Stimulated activated memory B cell treated with anti-CD40 and anti-IgM and Interleukin-4, amounts not matched to agents 10 μg/mL and 1 μg/mL and 100 μg/mL, for 72 hours (primary cell): ENCODE measurements around the gene BUD13.

Experiments
- ATAC-seq: fragments of 150-1000 bp; cut with Tn5 transposase; 2 replicates; pipeline ENCODE4 v1.10.0; 2021
- H3K27ac Mint-ChIP-seq: one replicate; pipeline ENCODE4 v1.8.0; 2022; ENCODE audit warnings: mild to moderate bottlenecking, mixed read lengths
- H3K27me3 Mint-ChIP-seq: one replicate; pipeline ENCODE4 v1.8.0; 2022; ENCODE audit warnings: mixed read lengths
- H3K36me3 Mint-ChIP-seq: one replicate; pipeline ENCODE4 v1.8.0; 2022; ENCODE audit warnings: mixed read lengths
- H3K4me1 Mint-ChIP-seq: one replicate; pipeline ENCODE4 v1.8.0; 2022; ENCODE audit warnings: mixed read lengths
- H3K4me3 Mint-ChIP-seq: one replicate; pipeline ENCODE4 v1.8.0; 2022; ENCODE audit warnings: mild to moderate bottlenecking, moderate library complexity, mixed read lengths
- H3K9me3 Mint-ChIP-seq: one replicate; pipeline ENCODE4 v1.8.0; 2022; ENCODE audit warnings: mixed read lengths

BUD13 gene

DNA sequence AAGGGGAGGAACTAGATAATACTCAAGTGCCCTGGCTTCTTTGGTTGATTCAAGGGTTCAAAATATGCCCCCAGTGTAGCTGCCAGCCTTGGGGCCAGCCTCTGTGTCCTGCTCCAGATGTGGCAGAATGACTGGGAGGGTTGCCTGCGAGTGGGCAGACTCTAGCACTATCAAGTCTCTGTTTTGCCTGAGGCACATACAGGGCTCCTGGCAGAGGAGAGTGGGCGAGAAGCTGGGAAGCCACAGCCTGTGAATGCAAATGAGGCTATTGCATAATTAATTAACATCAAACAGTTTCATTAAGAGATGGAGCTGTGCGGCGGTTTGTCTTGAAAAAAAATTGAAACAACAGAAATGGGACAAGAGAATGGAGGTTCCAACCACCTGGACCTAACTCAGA, 50.8 kb downstream of the BUD13 start:
- Mint-ChIP-seq H3K4me3 (no peak overlapping the region), H3K36me3 (no peaks in the 10 kb centered on the region), H3K9me3 (no peaks in the 10 kb centered on the region), H3K27me3 (peaks cover 57% of the 10 kb centered on the region), H3K4me1 (no peaks in the 10 kb centered on the region), H3K27ac (no peak overlapping the region)
- no peak for ATAC-seq

DNA sequence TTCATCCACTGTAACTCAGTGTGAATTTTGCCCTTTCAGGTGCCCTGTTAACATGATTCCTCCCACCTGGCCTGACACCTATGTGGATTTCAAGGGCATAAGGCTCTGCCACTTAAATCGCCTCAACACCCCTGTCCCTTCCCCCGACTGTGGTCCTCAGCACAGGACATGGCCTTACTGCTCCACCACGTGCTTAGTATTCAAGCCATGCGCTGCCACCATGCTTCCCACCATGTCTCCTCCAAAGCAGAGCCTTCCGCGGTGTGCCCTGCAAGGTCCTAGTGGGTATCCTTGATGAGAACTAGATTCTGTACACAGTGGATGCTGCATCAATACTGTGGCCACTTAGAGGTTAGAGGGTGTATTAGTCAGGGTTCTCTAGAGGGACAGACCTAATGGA, 51.9 kb downstream of the BUD13 start:
- Mint-ChIP-seq H3K4me1 (no peaks in the 10 kb centered on the region), H3K27me3 (peaks cover 49% of the 10 kb centered on the region), H3K9me3 (no peaks in the 10 kb centered on the region), H3K36me3 (no peaks in the 10 kb centered on the region), H3K27ac (no peak overlapping the region), H3K4me3 (no peak overlapping the region)
- no peak for ATAC-seq

DNA sequence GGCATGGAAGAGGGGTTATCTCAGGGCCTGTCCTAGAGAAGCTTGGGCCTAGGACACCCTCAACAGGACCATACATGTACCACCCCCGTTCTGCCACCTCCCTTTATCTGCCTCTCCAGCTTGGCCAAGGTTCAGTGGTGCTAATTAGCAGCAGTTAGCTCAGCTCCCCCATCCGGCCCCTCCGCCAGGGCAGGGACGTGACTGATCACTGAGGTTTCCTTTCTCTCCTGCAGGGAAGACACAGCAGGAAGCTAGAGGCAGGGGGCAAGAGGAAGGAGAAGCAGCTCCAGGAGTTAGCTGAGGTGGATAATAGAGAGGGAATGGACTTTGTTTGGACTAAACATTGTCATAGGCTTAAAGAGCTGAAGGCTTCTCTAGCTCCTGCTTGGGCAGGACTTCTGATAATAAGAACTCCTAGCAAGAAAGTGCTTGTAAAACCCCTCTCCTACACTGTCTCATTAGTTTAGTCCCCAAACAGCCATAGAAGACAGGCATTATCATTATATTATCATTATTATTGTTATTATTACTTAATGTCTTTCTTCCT, 53.8 kb downstream of the BUD13 start:
- H3K27me3 Mint-ChIP-seq, result peaks cover 48% of the 10 kb centered on the region
- ATAC-seq, result no peak
- H3K27ac Mint-ChIP-seq, result no peak overlapping the region
- H3K4me3 Mint-ChIP-seq, result no peak overlapping the region
- H3K4me1 Mint-ChIP-seq, result no peaks in the 10 kb centered on the region
- no peaks in the 10 kb centered on the region for H3K36me3 Mint-ChIP-seq
- H3K9me3 Mint-ChIP-seq, result no peaks in the 10 kb centered on the region

DNA sequence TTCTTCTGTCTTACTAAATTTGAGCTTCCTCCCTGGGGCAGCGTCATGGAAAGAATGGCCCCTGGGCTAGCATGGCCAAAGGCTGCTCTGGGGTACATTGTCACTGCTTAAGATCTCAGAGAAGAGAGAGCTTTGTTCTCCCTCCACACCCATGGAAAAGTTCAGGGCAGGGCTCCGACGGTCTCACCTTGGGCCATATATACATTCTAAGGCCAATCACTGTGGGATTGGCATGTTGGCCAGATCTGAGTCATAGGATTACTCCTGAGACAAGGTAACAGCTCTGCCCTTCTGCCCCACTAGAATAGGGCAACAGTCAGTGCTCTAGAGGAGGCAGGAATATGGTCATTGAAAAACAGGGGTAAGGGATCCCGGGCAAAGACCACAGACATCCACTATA, 56.2 kb downstream of the BUD13 start:
- Mint-ChIP-seq H3K27ac (no peak overlapping the region), H3K9me3 (no peaks in the 10 kb centered on the region), H3K4me3 (no peak overlapping the region), H3K36me3 (no peaks in the 10 kb centered on the region), H3K4me1 (no peaks in the 10 kb centered on the region), H3K27me3 (peaks cover 49% of the 10 kb centered on the region)
- ATAC-seq, result no peak

DNA sequence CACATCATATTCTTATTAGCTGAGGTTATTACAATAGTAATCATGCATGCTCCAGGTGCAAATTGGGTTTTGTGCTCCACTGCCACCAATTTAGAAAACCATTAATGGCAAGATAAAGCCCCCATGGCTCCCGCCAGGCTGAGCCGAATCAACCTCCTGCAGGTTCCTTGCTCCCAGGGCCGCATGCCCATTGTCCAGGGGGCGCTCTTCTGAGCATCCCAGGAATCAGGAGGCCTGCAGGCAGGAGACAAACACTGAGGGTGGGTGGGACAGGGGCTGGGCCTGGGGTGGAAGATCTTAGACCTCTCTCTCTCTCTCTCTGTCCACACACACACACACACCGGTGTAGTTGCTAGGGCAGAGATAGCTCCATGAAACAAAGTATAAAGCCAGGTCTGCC, 57.4 kb downstream of the BUD13 start:
- no peak for ATAC-seq
- Mint-ChIP-seq H3K27ac (no peak overlapping the region), H3K27me3 (peaks cover 49% of the 10 kb centered on the region), H3K9me3 (no peaks in the 10 kb centered on the region), H3K4me1 (no peaks in the 10 kb centered on the region), H3K36me3 (no peaks in the 10 kb centered on the region), H3K4me3 (no peak overlapping the region)

DNA sequence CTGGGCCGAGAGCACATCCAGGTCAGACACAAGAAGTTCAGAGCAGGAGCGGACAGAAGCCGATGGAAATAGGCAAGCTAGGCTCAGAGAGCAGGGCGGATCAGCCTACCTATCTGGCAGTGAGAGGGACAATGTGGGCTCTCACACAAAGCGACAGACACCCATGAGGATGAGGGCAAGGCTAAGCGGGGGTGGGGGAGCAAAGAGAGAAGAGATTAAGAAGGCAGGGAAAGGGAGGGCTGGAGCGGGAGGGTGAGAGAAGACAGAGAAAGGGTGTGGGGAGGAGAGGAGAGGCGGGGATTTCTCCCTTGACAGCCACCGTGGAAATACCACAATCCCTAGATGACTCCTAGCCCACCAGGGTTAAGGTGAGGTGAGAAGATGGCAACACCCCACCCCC, 57.9 kb downstream of the BUD13 start:
- no peak for ATAC-seq
- no peaks in the 10 kb centered on the region for H3K4me1 Mint-ChIP-seq
- no peaks in the 10 kb centered on the region for H3K36me3 Mint-ChIP-seq
- no peak overlapping the region for H3K27ac Mint-ChIP-seq
- H3K4me3 Mint-ChIP-seq, result no peak overlapping the region
- peaks cover 54% of the 10 kb centered on the region for H3K27me3 Mint-ChIP-seq
- no peaks in the 10 kb centered on the region for H3K9me3 Mint-ChIP-seq

DNA sequence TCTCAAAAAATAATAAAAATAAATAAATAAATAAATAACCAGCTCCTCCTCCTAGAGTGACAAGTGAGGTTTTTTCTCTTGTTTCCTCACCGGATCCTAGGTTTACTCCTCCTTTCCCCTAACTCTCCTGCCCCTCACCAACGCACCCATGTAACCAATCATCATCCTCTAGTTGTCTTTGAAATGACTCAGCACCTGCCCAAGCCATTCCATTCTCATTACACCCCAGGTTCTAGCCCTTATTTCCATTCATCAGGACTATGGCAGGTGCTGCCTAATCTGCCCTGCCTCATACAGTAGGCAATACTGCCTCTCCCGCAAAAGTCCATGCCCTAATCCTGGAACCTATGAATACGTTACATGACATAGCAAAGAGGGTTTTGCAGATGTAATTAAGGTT, 60.4 kb downstream of the BUD13 start:
- no peak for ATAC-seq
- H3K27ac Mint-ChIP-seq, result no peak overlapping the region
- H3K4me3 Mint-ChIP-seq, result no peak overlapping the region
- H3K36me3 Mint-ChIP-seq, result no peaks in the 10 kb centered on the region
- H3K9me3 Mint-ChIP-seq, result no peaks in the 10 kb centered on the region
- H3K4me1 Mint-ChIP-seq, result no peaks in the 10 kb centered on the region
- H3K27me3 Mint-ChIP-seq, result peaks cover 60% of the 10 kb centered on the region

DNA sequence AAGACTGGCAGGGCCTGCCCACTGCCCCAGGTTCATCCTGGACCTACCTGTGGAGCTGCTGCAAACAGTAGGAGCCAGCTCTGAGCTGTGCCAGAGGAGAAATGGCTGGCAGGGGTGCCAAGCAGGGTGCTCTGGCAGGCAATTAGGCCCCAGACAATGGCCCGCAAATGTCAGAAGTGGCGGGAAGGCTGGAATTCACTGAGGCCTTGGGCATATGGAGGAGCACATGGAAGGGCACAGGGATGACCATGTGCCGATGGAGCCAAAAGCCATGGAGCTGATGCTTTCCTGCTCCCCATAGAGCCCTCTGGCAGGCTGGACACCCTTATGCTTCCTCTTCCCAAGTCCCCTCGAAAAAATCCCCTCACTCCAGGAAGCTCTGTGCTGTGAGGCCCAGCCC, 62.0 kb downstream of the BUD13 start:
- Mint-ChIP-seq H3K36me3 (no peaks in the 10 kb centered on the region), H3K4me3 (no peak overlapping the region), H3K4me1 (no peaks in the 10 kb centered on the region), H3K27ac (no peak overlapping the region), H3K27me3 (peaks cover 74% of the 10 kb centered on the region), H3K9me3 (no peaks in the 10 kb centered on the region)
- peak; percentile 4 for ATAC-seq

DNA sequence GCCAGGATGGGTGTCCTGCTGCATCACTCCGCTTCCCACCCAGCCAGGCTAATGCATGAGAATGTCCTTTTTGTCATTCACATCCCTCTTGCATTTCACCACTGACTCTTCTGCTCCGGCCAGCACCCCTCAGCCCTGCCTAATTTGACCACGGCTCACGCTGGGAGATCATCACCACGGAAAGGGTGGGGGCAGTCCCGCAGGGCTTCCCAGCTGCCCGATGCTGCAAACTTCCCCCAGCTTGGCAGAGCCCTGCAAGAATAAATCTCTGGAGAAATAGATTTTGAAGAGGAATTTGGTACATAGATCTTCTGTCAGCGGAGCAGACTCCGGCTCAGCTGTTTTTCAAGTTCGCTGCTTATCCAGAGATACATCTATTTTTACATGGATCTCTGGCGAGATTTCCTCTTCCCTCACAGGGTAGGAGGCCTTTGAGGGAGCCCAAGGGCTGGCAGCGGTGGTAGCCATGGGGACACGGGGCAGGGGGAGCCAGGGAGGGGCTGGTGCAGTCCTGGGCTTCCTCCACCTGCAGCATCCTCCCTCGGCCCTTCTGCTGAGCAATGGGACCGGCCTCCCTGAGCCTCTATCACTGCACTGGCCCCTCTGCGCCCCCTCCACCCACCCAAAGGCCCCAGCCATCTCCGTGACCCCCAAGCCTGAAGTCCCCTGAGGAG, 62.6 kb downstream of the BUD13 start:
- Mint-ChIP-seq H3K27me3 (peaks cover 80% of the 10 kb centered on the region), H3K36me3 (no peaks in the 10 kb centered on the region), H3K4me1 (no peaks in the 10 kb centered on the region), H3K4me3 (no peak overlapping the region), H3K9me3 (no peaks in the 10 kb centered on the region), H3K27ac (no peak overlapping the region)
- no peak for ATAC-seq

DNA sequence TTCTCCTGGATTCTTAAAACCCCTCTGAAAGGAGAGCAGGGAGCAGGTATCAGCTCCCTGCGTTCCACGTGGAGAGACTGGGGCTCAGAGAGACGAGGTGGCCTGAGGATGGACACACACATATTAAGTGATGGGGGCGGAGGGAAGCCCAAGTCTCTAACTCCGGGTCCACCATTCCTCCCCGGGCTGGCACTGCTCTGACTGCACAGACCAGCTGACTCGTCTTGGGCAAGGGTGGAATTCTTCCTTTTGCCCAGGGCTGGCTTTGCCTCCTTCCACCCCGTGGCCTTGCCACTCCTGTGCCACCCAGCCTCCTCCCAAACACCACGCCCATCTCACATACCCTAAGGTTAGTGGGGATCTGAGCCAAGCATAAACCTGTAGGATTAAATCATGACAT, 65.0 kb downstream of the BUD13 start:
- Mint-ChIP-seq H3K27ac (no peak overlapping the region), H3K27me3 (peaks cover 86% of the 10 kb centered on the region), H3K9me3 (no peaks in the 10 kb centered on the region), H3K4me3 (no peak overlapping the region), H3K36me3 (no peaks in the 10 kb centered on the region), H3K4me1 (no peaks in the 10 kb centered on the region)
- ATAC-seq, result no peak

DNA sequence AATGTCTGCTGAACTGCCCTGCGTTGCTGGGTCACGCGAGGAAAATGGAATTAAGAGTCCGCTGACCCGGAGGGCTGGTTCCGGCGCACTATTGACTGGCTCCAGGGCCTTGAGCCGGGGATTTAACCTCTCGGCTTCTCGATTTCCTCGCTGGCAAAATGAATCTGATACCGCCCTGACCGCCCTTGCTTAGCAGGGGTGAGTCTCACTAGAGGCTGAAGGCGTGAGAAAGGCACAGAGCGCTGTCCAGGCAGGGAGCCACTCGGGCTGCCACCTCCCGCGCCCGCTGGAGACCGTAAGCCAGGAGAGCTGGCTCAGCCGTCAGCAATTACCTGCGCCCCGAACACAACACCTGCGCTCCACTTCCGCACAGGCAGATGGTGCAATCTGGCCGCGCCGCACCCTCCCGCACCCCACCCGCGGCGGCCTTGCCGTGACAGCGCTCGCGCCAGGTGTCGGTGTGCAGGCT, 65.6 kb downstream of the BUD13 start:
- no peaks in the 10 kb centered on the region for H3K4me1 Mint-ChIP-seq
- no peak for ATAC-seq
- no peaks in the 10 kb centered on the region for H3K9me3 Mint-ChIP-seq
- H3K27ac Mint-ChIP-seq, result no peak overlapping the region
- H3K4me3 Mint-ChIP-seq, result no peak overlapping the region
- peaks cover 80% of the 10 kb centered on the region for H3K27me3 Mint-ChIP-seq
- H3K36me3 Mint-ChIP-seq, result no peaks in the 10 kb centered on the region

DNA sequence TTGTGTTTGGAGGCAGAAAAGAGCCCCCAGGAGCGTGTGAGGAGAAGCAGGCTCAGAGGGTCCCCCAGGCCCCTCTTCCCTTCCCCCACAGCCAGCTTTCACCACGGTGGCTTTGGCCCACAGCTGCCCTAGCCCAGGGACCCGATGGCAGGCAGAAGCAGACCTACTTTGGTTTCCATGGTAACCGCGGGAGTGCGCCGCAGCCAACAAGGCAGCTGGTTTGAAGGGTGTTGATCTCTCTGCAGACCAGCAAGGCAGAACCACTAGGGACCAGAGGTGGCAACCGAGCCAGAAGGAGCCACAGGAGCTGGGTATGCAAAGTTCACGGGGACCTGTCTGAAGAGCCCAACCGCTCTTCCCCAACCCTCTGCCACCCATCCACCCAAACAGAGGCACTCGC, 69.4 kb downstream of the BUD13 start:
- no peak for ATAC-seq
- Mint-ChIP-seq H3K36me3 (no peaks in the 10 kb centered on the region), H3K27me3 (peaks cover 57% of the 10 kb centered on the region), H3K4me3 (no peak overlapping the region), H3K4me1 (no peaks in the 10 kb centered on the region), H3K27ac (no peak overlapping the region), H3K9me3 (no peaks in the 10 kb centered on the region)

DNA sequence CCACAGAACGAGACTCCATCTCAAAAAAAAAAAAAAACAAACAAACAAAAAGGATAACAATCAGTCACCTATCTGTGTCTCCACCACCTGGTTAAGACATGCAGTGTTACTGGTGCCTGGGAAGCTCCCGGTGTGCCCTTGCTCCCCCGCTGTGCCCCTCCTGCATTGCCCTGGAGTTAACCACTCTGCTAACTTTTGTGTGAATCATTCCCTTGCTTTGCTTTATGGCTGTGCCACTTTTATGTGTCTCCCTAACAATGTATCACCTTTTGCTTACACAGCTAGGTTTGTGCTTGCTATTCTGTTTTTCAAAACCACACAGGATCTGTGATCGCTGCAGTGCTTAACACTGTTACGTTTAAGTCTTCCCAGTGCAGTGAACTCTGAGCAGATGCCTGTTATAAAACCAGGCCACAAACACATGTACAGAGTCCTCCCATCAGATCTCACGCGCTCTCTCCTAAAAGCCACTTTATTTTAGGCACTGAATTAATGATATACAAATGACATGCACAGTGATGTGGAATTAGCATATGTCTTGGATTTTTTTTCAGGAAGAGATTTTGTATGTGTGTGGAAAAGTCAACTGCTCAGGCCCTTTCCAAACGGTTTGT, 69.9 kb downstream of the BUD13 start:
- Mint-ChIP-seq H3K27me3 (peaks cover 57% of the 10 kb centered on the region), H3K4me1 (no peaks in the 10 kb centered on the region), H3K4me3 (no peak overlapping the region), H3K36me3 (no peaks in the 10 kb centered on the region), H3K27ac (no peak overlapping the region), H3K9me3 (no peaks in the 10 kb centered on the region)
- no peak for ATAC-seq

DNA sequence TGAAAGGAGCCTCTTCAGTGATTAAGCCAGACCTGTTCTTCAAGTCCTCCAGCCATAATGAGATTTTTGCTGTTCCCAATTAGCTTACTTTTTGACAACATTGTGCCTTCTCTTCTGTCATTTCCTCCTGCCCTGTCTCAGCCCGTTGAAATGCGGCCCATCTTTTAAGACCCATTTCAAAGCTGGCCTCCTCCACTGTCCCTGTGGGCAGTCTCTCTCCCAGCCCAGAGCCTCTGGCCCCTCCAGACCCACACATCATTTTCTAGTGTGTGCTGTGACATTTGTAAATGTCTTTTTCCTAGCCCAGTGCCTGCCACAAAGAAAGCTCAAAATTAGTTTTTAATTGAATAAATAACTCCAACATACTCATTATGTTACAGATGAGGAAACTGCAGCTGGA, 70.9 kb downstream of the BUD13 start:
- Mint-ChIP-seq H3K36me3 (no peaks in the 10 kb centered on the region), H3K9me3 (no peaks in the 10 kb centered on the region), H3K4me1 (no peaks in the 10 kb centered on the region), H3K27ac (no peak overlapping the region), H3K27me3 (peaks cover 54% of the 10 kb centered on the region), H3K4me3 (no peak overlapping the region)
- ATAC-seq, result no peak

DNA sequence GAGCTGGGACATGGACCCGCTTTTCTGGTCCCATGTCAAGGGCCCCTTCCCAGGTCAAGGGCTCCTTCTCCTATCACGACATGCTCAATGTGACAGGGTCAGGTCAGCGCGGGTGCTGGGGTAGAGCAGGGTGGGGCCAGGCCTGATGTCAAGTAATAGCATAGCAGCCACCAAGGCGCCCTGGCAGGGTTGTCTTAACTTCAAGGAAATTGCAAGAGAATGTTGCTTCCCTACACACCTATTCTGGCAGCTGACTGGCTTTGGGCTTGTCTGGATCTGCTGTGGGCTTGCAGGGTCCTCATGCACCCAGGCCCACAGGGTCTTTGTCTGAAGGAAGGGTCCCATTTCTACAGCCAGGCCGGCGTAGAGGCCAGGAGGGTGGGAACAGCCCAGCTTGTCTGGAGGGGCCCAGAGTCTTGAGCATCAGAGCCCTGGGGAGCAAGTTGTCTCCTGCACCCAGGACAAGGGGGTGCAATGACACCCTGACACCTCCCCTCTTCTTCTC, 71.4 kb downstream of the BUD13 start:
- Mint-ChIP-seq H3K36me3 (no peaks in the 10 kb centered on the region), H3K9me3 (no peaks in the 10 kb centered on the region), H3K4me3 (no peak overlapping the region), H3K27me3 (peaks cover 54% of the 10 kb centered on the region), H3K4me1 (no peaks in the 10 kb centered on the region), H3K27ac (no peak overlapping the region)
- peak; percentile 26 for ATAC-seq

DNA sequence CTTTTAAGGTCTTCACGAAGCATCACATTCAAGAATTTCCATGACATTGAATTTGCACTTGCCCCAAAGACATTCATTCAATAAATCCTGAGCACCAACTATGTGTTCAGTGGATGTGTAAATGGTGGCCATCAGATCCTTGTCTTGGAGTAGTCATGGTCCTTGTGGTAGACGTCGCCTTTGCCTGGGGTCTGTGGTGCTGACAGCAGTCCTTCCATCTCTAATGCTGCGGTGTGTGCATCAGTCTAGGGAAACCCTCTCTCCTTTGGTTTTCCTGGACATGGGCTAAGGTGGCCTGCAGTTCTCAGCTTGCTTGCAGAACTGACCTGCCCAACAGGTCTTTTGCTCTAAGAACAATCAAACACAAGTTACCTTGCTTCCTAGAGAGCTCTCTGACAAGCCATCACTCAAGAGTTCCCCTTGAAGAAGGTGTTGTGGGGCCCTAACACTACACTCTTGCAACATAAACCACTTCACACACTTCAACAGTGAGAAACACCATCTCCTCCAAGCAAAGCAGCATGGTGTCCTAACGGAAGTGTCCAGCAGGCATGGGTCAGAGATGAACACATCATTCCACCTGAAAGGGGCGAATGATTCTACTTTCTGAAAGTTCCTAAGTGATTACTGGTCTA, 72.1 kb downstream of the BUD13 start:
- Mint-ChIP-seq H3K9me3 (no peaks in the 10 kb centered on the region), H3K4me1 (no peaks in the 10 kb centered on the region), H3K27ac (no peak overlapping the region), H3K27me3 (peaks cover 54% of the 10 kb centered on the region), H3K4me3 (no peak overlapping the region), H3K36me3 (no peaks in the 10 kb centered on the region)
- no peak for ATAC-seq
